Measurements from ENCODE around the gene PCLO.

- TF ChIP-seq CTCF (IDR thresholded peaks at IDR 0.05) (no peak), POLR2AphosphoS5 (IDR thresholded peaks at IDR 0.05; ENCODE audit: insufficient read depth in 1 of 2, low read depth in 1 of 2) (no peak)
Measured at GRCh38 chr7:83001362-83002040, 161.2 kb downstream of the PCLO start.

Data from vagina (tissue), 2 donors.